BJ (cell line): ENCODE data around the gene CEACAM16. TPM values are rescaled to one million over a fixed set of nuclear protein-coding genes. Genes with fewer than 3 reads are reported as not detected.

Experiments used
- CTCF ChIA-PET: fragments of 350-600 bp; formaldehyde crosslinking; extraction: SDS; loops from one replicate; lab custom pipeline; 2021; ENCODE audit warnings: antibody characterized with exemption, inconsistent platforms; lab: Yijun Ruan, JAX
- POLR2A ChIA-PET: fragments of 300-600 bp; sonication (Branson Sonifier 250); formaldehyde crosslinking; extraction: SDS; loops from one replicate; lab custom pipeline; 2021; ENCODE audit warnings: antibody characterized with exemption; lab: Charles Lee
- DNase-seq: peaks from one replicate; pipeline ENCODE4 v3.0.0-alpha.2; 2011; ENCODE audit warnings: low read depth
- H3K27me3 ChIP-seq: 2 replicates; pipeline ENCODE4 v1.6.0; 2011; ENCODE audit warnings: low read length; ENCODE audit not compliant: control insufficient read depth, insufficient read depth
- H3K36me3 ChIP-seq: 2 replicates; pipeline ENCODE4 v1.5.1; 2011; ENCODE audit warnings: low read length; ENCODE audit not compliant: control insufficient read depth, insufficient read depth
- H3K4me3 ChIP-seq: 2 replicates; pipeline ENCODE4 v1.5.1; 2011; ENCODE audit warnings: low read depth, mild to moderate bottlenecking, control low read depth, low read length
- CTCF ChIP-seq: IDR thresholded peaks from 2 replicates; pipeline ENCODE4 v1.5.1; 2011; ENCODE audit warnings: low read depth, mild to moderate bottlenecking, control low read depth, inconsistent platforms, low read length, moderate library complexity; ENCODE audit not compliant: insufficient read depth
- polyA plus RNA-seq: library from polyadenylated mRNA; depleted of rRNA; stranded (reverse); fragments of >200 nt; gene quantifications from 2 replicates; pipeline ENCODE4 v1.2.3, GENCODE V29; 2011

Gene CEACAM16
- polyA plus RNA-seq, 1 experiment, result not detected

GRCh38 chr19:44748426-44749254 lies 49.7 kb downstream of the CEACAM16 start, which contains the start of gene BCL3:
TSS of gene BCL3 (plus strand) at chr19:44748708. CDS start at chr19:44748791, 83 bp downstream.
- H3K36me3 ChIP-seq, result peaks cover 14% of the 10 kb centered on the region
- H3K4me3 ChIP-seq, result peak within 1 kb of the TSS; percentile 73
- H3K27me3 ChIP-seq, result no peaks in the 10 kb centered on the region
- ChIA-PET POLR2A (no interaction called here), CTCF (interaction anchor here (0.6 to 2.9 kb wide), 5 partner anchors 21 to 178 kb away, joined by 3 to 17 read pairs (median 9); no protein-coding TSS in a partner anchor)
- no peak for DNase-seq
- TF ChIP-seq CTCF, result no peak

- H3K4me3 ChIP-seq, result peak overlapping the region; percentile 73
- no peak for TF ChIP-seq CTCF
- H3K27me3 ChIP-seq, result no peaks in the 10 kb centered on the region
- peaks cover 15% of the 10 kb centered on the region for H3K36me3 ChIP-seq
- ChIA-PET POLR2A (interaction anchor here (0.5 kb wide), 1 partner anchor 96 kb away, joined by 15 read pairs; no protein-coding TSS in a partner anchor), CTCF (interaction anchor here (0.6 to 2.9 kb wide), 6 partner anchors 14 to 178 kb away, joined by 3 to 17 read pairs (median 6); no protein-coding TSS in a partner anchor)
- DNase-seq, result no peak
Observed at GRCh38 chr19:44749292-44749691, 50.3 kb downstream of the CEACAM16 start.

- H3K27me3 ChIP-seq, result no peaks in the 10 kb centered on the region
- H3K36me3 ChIP-seq, result peaks cover 20% of the 10 kb centered on the region
- POLR2A ChIA-PET, result no interaction called here
- CTCF ChIA-PET, result interaction anchor here (1.0 to 2.9 kb wide), 5 partner anchors 14 to 179 kb away, joined by 3 to 17 read pairs (median 9); no protein-coding TSS in a partner anchor
- peak overlapping the region; percentile 73 for H3K4me3 ChIP-seq
- DNase-seq, result no peak
- no peak for TF ChIP-seq CTCF
Observed at GRCh38 chr19:44749994-44750393, 51.0 kb downstream of the CEACAM16 start.

GRCh38 chr19:44752123-44752815 lies 53.3 kb downstream of the CEACAM16 start:
- CTCF ChIA-PET, result interaction anchor here (1.2 to 2.1 kb wide), 2 partner anchors 16 to 28 kb away, joined by 3 to 11 read pairs; no protein-coding TSS in a partner anchor
- TF ChIP-seq CTCF, result no peak
- Histone ChIP-seq H3K36me3 (peaks cover 34% of the 10 kb centered on the region), H3K4me3 (no peak overlapping the region), H3K27me3 (no peaks in the 10 kb centered on the region)
- DNase-seq, result no peak
- POLR2A ChIA-PET, result no interaction called here
